Right cardiac atrium (tissue), 5 donors: Measurements from ENCODE around the gene FNIP2. TPM values are rescaled to one million over a fixed set of nuclear protein-coding genes. Genes with fewer than 3 reads are reported as not detected.
A peak's percentile ranks its signal among the peaks of the same experiment; 100 is the strongest.

ENCODE experiments used
- ATAC-seq, 2 donors: fragments of 200-7000 bp; cut with Tn5 transposase; one replicate each; pipeline versions ENCODE4 v1.8.0 to v1.9.1; 2020; ENCODE audit warnings: moderate library complexity in 2 of 2, mild to moderate bottlenecking in 1 of 2
- DNase-seq, 3 donors: peaks; one replicate each; pipeline ENCODE4 v3.0.0-alpha.2; 2020
- H3K27ac ChIP-seq: one replicate; pipeline ENCODE4 v1.5.1; 2013; ENCODE audit warnings: mild to moderate bottlenecking, low read length, control low read depth, moderate library complexity
- H3K27me3 ChIP-seq: one replicate; pipeline ENCODE4 v1.6.1; 2013; ENCODE audit not compliant: control insufficient read depth, insufficient read depth
- H3K4me1 ChIP-seq: one replicate; pipeline ENCODE4 v1.6.1; 2013; ENCODE audit warnings: low read length; ENCODE audit not compliant: control insufficient read depth, insufficient read depth
- H3K4me3 ChIP-seq: one replicate; pipeline ENCODE4 v1.5.1; 2013; ENCODE audit warnings: low read length, control low read depth
- H3K9me3 ChIP-seq: one replicate; pipeline ENCODE4 v1.6.1; 2013; ENCODE audit warnings: low read length; ENCODE audit not compliant: control insufficient read depth
- whole genome bisulfite sequencing: extraction: QIAGEN DNeasy Blood & Tissue Kit; methylation state at CpG from one replicate; pipeline ENCODE4 v1.1.7; 2013; 5-methylcytosine and 5-hydroxymethylcytosine counted together
- intact Hi-C, 4 donors: fragments of 100-400 bp; cut with DNase I; formaldehyde crosslinking; loops; one replicate each; pipeline versions ENCODE4 v1.11.0 to v1.14.0; 2022 to 2023
- polyA plus RNA-seq: library from polyadenylated mRNA; stranded (reverse); fragments of 200-250 nt; gene quantifications from one replicate; pipeline ENCODE4 v1.2.3, GENCODE V29; 2013
- total RNA-seq, 4 donors: library from RNA; stranded (reverse); fragmentation: NEBNext Ultra II Directional; extraction: Animal tissue kit (Norgen Biotek cat#: 25700); gene quantifications; one replicate each; pipeline ENCODE4 v1.2.1, GENCODE V29; 2021
- donor health status: healthy with polysubstance abuse.
- donor health status: DM: no; HTN: yes; CAD: no.
- donor health status: DM: no; HTN: no; CAD: no.
- donor health status: DM: no; HTN: yes; CAD: no; lungs with severe emphysema.
- donor health status: DM: yes; HTN: yes; CAD: no.

FNIP2 gene
- total and polyA plus RNA-seq, 5 donors = 16.4 to 59.5 (median 46.3) TPM

DNA sequence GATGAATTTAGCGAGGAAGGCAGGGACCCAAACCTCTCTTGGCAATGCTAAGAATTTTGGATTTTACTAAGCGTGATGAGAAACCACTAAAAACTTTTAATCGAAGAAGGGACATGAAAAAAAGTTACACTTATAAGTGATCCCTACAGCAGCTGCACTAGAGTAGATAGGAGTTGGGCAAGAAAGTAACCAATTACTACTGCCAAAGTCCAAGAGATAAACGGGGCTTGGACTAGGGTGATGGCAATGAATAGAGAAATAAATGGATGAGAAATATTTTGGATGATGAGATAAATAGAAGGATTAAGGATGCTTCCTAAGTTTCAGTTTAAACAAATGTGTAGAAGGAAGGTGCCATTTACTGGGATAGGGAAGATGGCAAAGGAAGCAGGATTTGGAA, 6.3 kb upstream of the FNIP2 start:
- DNase-seq = no peak
- Histone ChIP-seq H3K4me1 (no peaks in the 10 kb centered on the region), H3K27me3 (no peaks in the 10 kb centered on the region), H3K4me3 (no peak overlapping the region), H3K27ac (no peak overlapping the region), H3K9me3 (no peaks in the 10 kb centered on the region)
- ATAC-seq = peak in 1 of 2 donors; percentile 42
- WGBS = 56% methylated on average over 4 of the region's 4 CpGs
- intact Hi-C loops = loop anchor here in 1 of 4 donors (10.0 kb wide), 1 partner anchor 82 kb away; no protein-coding TSS in a partner anchor

DNA sequence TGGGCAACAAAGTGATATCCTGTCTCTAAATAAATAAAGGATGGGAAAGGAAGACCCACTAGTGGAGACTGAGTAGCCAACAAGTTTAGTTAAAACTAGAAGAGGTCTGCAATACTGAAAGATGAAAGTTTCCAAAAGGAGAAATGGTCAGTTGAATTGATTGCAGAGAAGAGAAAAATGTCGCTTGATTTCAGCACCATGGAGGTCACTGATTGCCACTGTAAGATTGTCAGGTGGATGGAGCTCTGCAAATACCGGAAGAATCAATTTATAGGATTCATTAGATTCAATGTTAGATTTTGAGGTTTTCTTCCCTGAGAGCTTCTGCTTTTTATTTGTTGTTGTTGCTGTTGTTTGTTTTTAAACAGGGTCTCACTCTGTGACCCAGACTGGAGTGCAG, 5.4 kb upstream of the FNIP2 start:
- no peaks in the 10 kb centered on the region for H3K9me3 ChIP-seq
- no peak overlapping the region for H3K27ac ChIP-seq
- no peaks in the 10 kb centered on the region for H3K27me3 ChIP-seq
- H3K4me1 ChIP-seq = no peaks in the 10 kb centered on the region
- no peak for ATAC-seq
- 48% methylated on average over 2 of the region's 2 CpGs for WGBS
- no peak overlapping the region for H3K4me3 ChIP-seq
- DNase-seq = no peak
- intact Hi-C loops = loop anchor here in 1 of 4 donors (10.0 kb wide), 1 partner anchor 81 kb away; no protein-coding TSS in a partner anchor

DNA sequence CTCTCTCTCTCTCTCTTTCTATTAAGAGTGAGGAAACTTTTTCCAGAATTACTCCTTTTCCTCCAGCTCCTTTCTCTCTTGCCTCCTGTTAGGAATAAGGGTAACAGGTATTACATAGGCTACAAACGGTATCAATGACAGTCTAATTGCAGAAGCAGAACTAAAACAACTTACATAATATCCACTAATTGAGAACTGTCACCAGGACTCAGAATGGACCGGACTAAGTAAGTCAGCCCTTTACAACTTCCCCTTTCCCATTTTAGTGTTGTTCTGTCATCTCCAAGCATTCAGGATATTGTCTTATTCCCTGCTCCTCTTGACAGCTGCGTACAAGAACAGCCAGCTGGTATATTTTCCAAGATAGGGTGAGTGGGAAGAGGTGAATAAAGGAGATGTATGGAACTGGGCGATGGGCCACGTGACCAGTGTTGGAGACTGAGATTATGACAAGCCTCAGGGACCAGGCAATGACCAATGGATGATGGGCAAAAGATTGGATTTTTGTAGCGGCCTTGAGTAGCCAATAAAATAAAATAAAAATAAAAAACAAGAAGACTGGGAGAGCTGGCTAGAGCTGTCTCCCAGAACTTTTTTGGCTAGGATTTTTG, 2.3 kb upstream of the FNIP2 start:
- Histone ChIP-seq H3K27ac (peak overlapping the region; percentile 24), H3K4me3 (no peak overlapping the region), H3K4me1 (peaks cover 4% of the 10 kb centered on the region), H3K27me3 (no peaks in the 10 kb centered on the region), H3K9me3 (no peaks in the 10 kb centered on the region)
- intact Hi-C loops = loop anchor here in 3 of 4 donors (5.0 to 10.0 kb wide), 3 partner anchors 46 to 78 kb away; no protein-coding TSS in a partner anchor
- WGBS = 58% methylated on average over 6 of the region's 6 CpGs
- ATAC-seq (no peak), DNase-seq (no peak)

DNA sequence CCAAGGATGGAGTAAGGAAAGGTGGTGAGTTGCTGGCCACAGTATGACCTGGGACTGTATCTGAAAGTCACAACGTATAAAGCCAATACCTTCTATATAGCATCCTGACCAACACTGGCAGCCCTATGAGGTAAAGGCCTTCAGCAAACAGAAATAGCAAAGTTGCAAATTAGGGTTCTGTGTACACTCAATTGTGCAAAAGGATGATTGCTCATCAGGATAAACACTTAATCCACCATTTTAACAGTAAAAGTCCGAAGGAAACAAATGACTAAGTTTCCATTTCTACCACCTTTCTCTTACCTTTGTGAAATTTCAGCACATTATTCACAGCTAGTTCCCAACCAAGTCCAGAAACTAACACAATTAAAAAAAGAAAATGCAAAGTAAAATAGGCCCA, 1.4 kb upstream of the FNIP2 start:
- no peak overlapping the region for H3K27ac ChIP-seq

DNA sequence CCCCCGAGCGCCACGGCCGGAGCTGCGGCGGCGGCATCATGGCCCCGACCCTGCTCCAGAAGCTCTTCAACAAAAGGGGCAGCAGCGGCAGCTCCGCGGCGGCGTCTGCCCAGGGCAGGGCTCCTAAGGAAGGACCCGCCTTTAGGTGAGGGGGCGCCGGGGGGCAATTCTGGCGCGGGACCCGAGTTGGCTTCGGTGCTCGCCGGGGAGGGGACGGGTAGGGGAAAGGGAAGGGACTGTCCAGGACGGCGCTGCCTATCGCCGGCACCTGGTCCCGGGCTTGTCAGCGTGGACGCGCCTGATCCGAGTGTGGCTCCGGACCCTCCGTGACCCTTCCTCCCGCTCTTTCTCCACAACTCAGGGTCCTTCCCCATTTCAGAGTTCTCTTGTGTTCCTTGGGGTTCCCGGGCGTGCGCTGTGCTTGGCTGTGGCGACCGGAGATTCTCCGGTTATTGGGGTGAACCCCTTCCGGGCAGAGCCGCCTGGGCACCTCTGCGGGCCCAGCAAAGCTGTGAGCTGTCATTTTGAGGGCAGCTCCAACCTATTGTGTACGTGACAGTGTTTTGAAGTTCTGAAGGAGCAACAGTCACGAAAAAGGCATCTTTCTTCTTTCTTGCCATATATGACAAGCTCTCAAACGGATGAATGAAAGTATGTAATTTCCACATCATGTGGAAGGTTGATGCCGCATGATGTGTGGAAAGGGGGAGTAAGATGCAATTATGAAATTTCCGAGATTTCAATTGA, 522 bp downstream of the FNIP2 start:
- Histone ChIP-seq H3K27ac (peak overlapping the region; percentile 62), H3K27me3 (no peaks in the 10 kb centered on the region), H3K4me1 (peaks cover 4% of the 10 kb centered on the region), H3K9me3 (no peaks in the 10 kb centered on the region), H3K4me3 (peak overlapping the region; percentile 96)
- ATAC-seq (peak; percentile 40 to 44), DNase-seq (peak; percentile 47 to 86 (median 82))
- intact Hi-C loops = loop anchor here in 3 of 4 donors (5.0 to 10.0 kb wide), 3 partner anchors 43 to 75 kb away; no protein-coding TSS in a partner anchor
- under 1% methylated on average over 49 of the region's 49 CpGs for WGBS

More for the DNA sequence above, 1.4 kb upstream of the FNIP2 start:
- no peaks in the 10 kb centered on the region for H3K27me3 ChIP-seq
- H3K9me3 ChIP-seq = no peaks in the 10 kb centered on the region
- DNase-seq (no peak), ATAC-seq (no peak)
- intact Hi-C loops = loop anchor here in 3 of 4 donors (5.0 to 10.0 kb wide), 3 partner anchors 45 to 77 kb away; no protein-coding TSS in a partner anchor
- 40% methylated on average over 2 of the region's 2 CpGs for whole genome bisulfite sequencing
- peaks cover 4% of the 10 kb centered on the region for H3K4me1 ChIP-seq
- H3K4me3 ChIP-seq = no peak overlapping the region

DNA sequence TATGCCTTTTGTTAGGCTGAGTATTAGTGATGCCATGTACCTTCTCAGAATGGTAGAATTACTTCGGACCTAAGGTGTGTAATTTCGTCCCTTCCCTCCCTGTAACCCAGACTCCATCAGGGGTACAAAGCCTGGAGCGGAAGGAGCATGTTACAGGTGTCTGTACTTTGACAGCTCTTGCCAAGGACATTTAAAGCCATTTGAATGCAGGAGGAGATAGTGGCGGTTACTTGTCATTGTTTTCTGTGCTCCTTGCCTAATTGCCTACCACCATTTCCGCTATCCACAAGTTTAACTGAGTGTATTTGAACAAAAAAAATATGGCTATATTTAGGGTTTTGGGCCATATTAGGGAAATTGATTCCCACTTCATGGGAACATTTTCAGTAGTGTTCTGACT, 1.8 kb downstream of the FNIP2 start:
- no peak for ATAC-seq
- no peaks in the 10 kb centered on the region for H3K27me3 ChIP-seq
- H3K4me3 ChIP-seq = peak overlapping the region; percentile 96
- no peak for DNase-seq
- no peak overlapping the region for H3K27ac ChIP-seq
- H3K4me1 ChIP-seq = peaks cover 6% of the 10 kb centered on the region
- intact Hi-C loops = loop anchor here in 1 of 4 donors (10.0 kb wide), 1 partner anchor 54 kb away; no protein-coding TSS in a partner anchor
- 61% methylated on average over 5 of the region's 5 CpGs for WGBS
- no peaks in the 10 kb centered on the region for H3K9me3 ChIP-seq

DNA sequence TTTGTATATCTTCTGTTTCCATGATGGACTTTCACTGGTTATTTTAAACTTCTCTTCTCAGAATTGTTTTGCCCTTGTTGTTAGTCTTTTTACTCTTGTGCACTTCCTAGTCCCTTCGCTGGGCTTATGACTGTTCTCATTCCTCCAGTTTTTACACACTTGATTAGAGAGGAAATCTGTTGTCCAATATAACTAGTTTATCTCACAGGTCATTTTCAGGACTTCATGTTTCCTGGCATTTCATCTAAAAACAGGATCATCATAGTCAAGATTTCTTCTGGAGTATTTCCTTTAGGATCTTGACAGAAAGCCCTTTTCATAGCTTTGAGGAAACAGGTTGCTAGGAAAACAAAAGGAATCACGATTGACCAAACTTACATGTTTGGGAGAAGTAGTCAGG, 3.0 kb downstream of the FNIP2 start:
- WGBS = 26% methylated on average over 2 of the region's 2 CpGs
- Histone ChIP-seq H3K27me3 (no peaks in the 10 kb centered on the region), H3K27ac (no peak overlapping the region), H3K9me3 (no peaks in the 10 kb centered on the region), H3K4me3 (no peak overlapping the region), H3K4me1 (peaks cover 8% of the 10 kb centered on the region)
- intact Hi-C loops = loop anchor here in 1 of 4 donors (10.0 kb wide), 1 partner anchor 53 kb away; no protein-coding TSS in a partner anchor
- no peak for DNase-seq
- ATAC-seq = no peak

DNA sequence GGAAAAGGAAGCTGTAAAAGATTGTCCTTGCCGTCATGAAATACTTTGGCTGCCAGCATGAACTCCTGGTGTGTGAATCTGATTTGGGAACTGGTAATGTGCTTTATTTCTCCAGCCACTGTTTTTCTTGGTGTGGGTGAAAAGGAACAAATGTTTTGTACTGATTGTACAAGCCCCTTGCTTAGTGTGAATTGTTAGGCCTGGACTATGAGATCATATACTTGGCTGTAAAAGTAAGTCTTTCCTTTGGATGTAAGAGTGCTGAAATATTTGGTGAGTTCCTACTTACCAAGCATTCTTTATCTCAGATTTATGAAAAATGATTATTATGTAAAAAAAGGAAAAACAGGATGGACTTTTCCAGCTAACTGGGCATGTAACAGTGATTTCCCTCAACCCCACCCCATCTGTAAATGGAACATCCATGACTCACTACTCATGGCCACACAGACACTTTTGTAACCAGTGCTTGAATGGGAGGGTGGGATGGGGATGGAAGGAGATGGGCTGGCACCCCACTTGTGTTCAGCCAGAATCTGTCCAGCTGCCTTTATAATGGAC, 6.3 kb downstream of the FNIP2 start:
- peak in 1 of 3 donors; percentile 59 for DNase-seq
- no peaks in the 10 kb centered on the region for H3K9me3 ChIP-seq
- WGBS = 4% methylated on average over 1 of the region's 1 CpG
- H3K4me1 ChIP-seq = peaks cover 14% of the 10 kb centered on the region
- H3K4me3 ChIP-seq = peak overlapping the region; percentile 9
- intact Hi-C loops = loop anchor here in 1 of 4 donors (10.0 kb wide), 1 partner anchor 50 kb away; no protein-coding TSS in a partner anchor
- H3K27me3 ChIP-seq = no peaks in the 10 kb centered on the region
- peak overlapping the region; percentile 83 for H3K27ac ChIP-seq
- peak; percentile 93 for ATAC-seq

DNA sequence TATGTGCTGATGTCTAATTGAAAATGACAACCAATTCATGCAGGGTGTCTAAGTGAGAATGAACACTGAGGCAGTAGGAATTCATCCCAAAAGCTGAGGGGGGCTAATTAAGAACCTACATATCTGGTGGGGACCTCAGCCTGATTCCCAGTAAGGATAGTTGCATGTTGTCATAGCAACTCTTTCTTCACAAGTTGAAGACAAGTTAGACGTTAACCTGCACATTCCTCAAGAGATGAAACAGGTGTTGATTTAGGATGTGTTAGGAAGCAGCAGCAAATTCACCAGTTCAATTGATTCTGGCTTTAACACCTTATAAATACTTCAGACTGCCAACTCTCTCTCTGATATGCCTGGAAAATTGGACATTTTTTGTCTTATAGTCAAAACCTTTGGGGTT, 7.3 kb downstream of the FNIP2 start:
- no peak for DNase-seq
- intact Hi-C loops = loop anchor here in 1 of 4 donors (10.0 kb wide), 1 partner anchor 49 kb away; no protein-coding TSS in a partner anchor
- Histone ChIP-seq H3K27me3 (no peaks in the 10 kb centered on the region), H3K9me3 (no peaks in the 10 kb centered on the region), H3K4me1 (peaks cover 10% of the 10 kb centered on the region), H3K27ac (peak overlapping the region; percentile 4), H3K4me3 (no peak overlapping the region)
- no peak for ATAC-seq
- 58% methylated on average over 1 of the region's 1 CpG for WGBS

DNA sequence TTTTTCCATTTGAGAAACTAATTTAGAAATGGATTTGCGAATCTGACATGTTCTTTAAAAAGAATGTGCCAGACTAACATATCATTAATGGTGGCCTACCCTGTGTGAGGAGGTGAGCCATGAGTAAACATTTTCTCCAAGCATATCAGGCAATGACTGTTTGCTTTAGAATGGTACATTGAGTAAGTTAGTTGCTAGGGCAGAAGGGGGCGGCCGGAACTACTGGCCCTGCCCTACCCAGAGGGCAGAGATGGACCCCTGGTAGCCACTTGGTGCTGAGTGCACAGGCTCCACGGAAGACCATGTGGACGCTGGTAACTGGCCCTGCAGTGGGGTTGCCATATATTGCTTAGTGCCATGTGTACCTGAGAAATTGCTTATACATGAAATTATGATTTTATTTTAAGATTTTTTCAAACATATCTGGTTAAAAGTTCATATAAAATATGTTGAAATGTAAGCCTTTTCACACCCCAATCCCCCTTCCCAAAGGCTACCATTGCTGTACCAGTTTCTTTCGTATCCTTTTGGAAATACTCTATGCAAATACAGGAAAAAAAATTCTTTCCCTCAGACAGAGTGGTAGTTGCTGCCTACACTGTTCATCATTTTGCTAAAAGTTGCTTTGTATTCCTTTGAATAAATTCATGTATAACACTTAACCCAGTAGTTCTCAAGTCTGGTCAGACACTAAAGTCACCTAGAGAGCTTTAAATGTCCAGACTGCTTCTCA, 8.8 kb downstream of the FNIP2 start:
- H3K4me3 ChIP-seq = no peak overlapping the region
- no peak for DNase-seq
- intact Hi-C loops = loop anchor here in 1 of 4 donors (10.0 kb wide), 1 partner anchor 47 kb away; no protein-coding TSS in a partner anchor
- H3K9me3 ChIP-seq = no peaks in the 10 kb centered on the region
- H3K4me1 ChIP-seq = peaks cover 14% of the 10 kb centered on the region
- ATAC-seq = no peak
- H3K27me3 ChIP-seq = no peaks in the 10 kb centered on the region
- WGBS = 89% methylated on average over 6 of the region's 6 CpGs
- no peak overlapping the region for H3K27ac ChIP-seq
